ENCODE results near the gene DNAH10. TPM values are rescaled to one million over a fixed set of nuclear protein-coding genes. Genes with fewer than 3 reads are reported as not detected.
A peak's percentile ranks its signal among the peaks of the same experiment; 100 is the strongest.

Gene DNAH10
- total and polyA plus RNA-seq, 2 donors from 2014 or later, result 0.24 to 0.28 TPM

- TF ChIP-seq CTCF (IDR thresholded peaks at IDR 0.05; ENCODE audit: borderline replicate concordance, extremely low read depth, insufficient read depth), result no peak
- intact Hi-C loops (cut with DNase I), result no loop called here
- no peak overlapping the region for H3K27ac ChIP-seq (ENCODE audit: low read depth in 2 of 2, low read length in 2 of 2)
- DNase-seq, result peak in 1 of 5 donors; percentile 44
- H3K9me3 ChIP-seq (ENCODE audit: control insufficient read depth in 2 of 3, insufficient read depth in 1 of 3, low read length in 3 of 3), result no peaks in the 10 kb centered on the region
- peaks cover 0 to 3% (median 0%) of the 10 kb centered on the region in 3 donors for H3K4me1 ChIP-seq (ENCODE audit: control insufficient read depth in 2 of 3, insufficient read depth in 2 of 3, low read depth in 1 of 3, low read length in 3 of 3)
- no peak overlapping the region for H3K9ac ChIP-seq (ENCODE audit: low read length in 3 of 3)
- FAIRE-seq, result no peak
- H3K36me3 ChIP-seq (ENCODE audit: control insufficient read depth in 2 of 3, insufficient read depth in 3 of 3, low read length in 3 of 3), result peaks cover 0 to 18% (median 16%) of the 10 kb centered on the region in 3 donors
- H3K4me3 ChIP-seq (ENCODE audit: low read length in 3 of 3), result no peak overlapping the region
- no peaks in the 10 kb centered on the region for H3K27me3 ChIP-seq (ENCODE audit: control insufficient read depth, insufficient read depth, low read length)
Measured at GRCh38 chr12:123942911-123943648, 181.0 kb downstream of the DNAH10 start.

GRCh38 chr12:123943816-123944215, 181.7 kb downstream of the DNAH10 start:
- Histone ChIP-seq H3K27ac (ENCODE audit: low read depth in 2 of 2, low read length in 2 of 2) (no peak overlapping the region), H3K27me3 (ENCODE audit: control insufficient read depth, insufficient read depth, low read length) (no peaks in the 10 kb centered on the region), H3K9me3 (ENCODE audit: control insufficient read depth in 2 of 3, insufficient read depth in 1 of 3, low read length in 3 of 3) (no peaks in the 10 kb centered on the region), H3K4me3 (ENCODE audit: low read length in 3 of 3) (no peak overlapping the region), H3K36me3 (ENCODE audit: control insufficient read depth in 2 of 3, insufficient read depth in 3 of 3, low read length in 3 of 3) (peaks cover 0 to 18% (median 16%) of the 10 kb centered on the region in 3 donors), H3K4me1 (ENCODE audit: control insufficient read depth in 2 of 3, insufficient read depth in 2 of 3, low read depth in 1 of 3, low read length in 3 of 3) (peaks cover 0 to 6% (median 3%) of the 10 kb centered on the region in 3 donors), H3K9ac (ENCODE audit: low read length in 3 of 3) (no peak overlapping the region)
- intact Hi-C loops (cut with DNase I), result no loop called here
- FAIRE-seq (no peak), DNase-seq (no peak)
- no peak for TF ChIP-seq CTCF (IDR thresholded peaks at IDR 0.05; ENCODE audit: borderline replicate concordance, extremely low read depth, insufficient read depth)

- no peak for FAIRE-seq
- no peak for TF ChIP-seq CTCF (IDR thresholded peaks at IDR 0.05; ENCODE audit: borderline replicate concordance, extremely low read depth, insufficient read depth)
- Histone ChIP-seq H3K27ac (ENCODE audit: low read depth in 2 of 2, low read length in 2 of 2) (no peak overlapping the region), H3K36me3 (ENCODE audit: control insufficient read depth in 2 of 3, insufficient read depth in 3 of 3, low read length in 3 of 3) (peaks cover 0 to 18% (median 16%) of the 10 kb centered on the region in 3 donors), H3K9ac (ENCODE audit: low read length in 3 of 3) (no peak overlapping the region), H3K4me3 (ENCODE audit: low read length in 3 of 3) (no peak overlapping the region), H3K27me3 (ENCODE audit: control insufficient read depth, insufficient read depth, low read length) (no peaks in the 10 kb centered on the region), H3K9me3 (ENCODE audit: control insufficient read depth in 2 of 3, insufficient read depth in 1 of 3, low read length in 3 of 3) (no peaks in the 10 kb centered on the region), H3K4me1 (ENCODE audit: control insufficient read depth in 2 of 3, insufficient read depth in 2 of 3, low read depth in 1 of 3, low read length in 3 of 3) (peaks cover 0 to 6% (median 4%) of the 10 kb centered on the region in 3 donors)
- intact Hi-C loops (cut with DNase I), result no loop called here
- no peak for DNase-seq
Measured at GRCh38 chr12:123944696-123945095, 182.6 kb downstream of the DNAH10 start.
